22Rv1 (cell line): ENCODE measurements around the gene TMEM53.

Experiments
- H3K27ac ChIP-seq: fragments of 450-650 bp; 2 replicates; pipeline ENCODE4 v1.5.1; 2017
- CTCF ChIP-seq: fragments of 450-650 bp; IDR thresholded peaks from 2 replicates; pipeline ENCODE4 v1.5.1; 2017; ENCODE audit warnings: mild to moderate bottlenecking
- ZFX ChIP-seq: fragments of 450-650 bp; IDR thresholded peaks from 2 replicates; pipeline ENCODE4 v1.6.1; 2017; ENCODE audit warnings: antibody characterized with exemption, borderline replicate concordance

Gene TMEM53

GRCh38 chr1:44685881-44686280, 11.6 kb upstream of the TMEM53 start:
- no peak overlapping the region for H3K27ac ChIP-seq
- no peak for TF ChIP-seq ZFX
- TF ChIP-seq CTCF, result no peak

- H3K27ac ChIP-seq, result no peak overlapping the region
- TF ChIP-seq ZFX (no peak), CTCF (no peak)
These were observed 10.9 kb upstream of the TMEM53 start for GRCh38 chr1:44685218-44685617.

- no peak for TF ChIP-seq CTCF
- H3K27ac ChIP-seq, result no peak overlapping the region
These were observed 10.2 kb upstream of the TMEM53 start for GRCh38 chr1:44684525-44684924.

- H3K27ac ChIP-seq, result no peak overlapping the region
- TF ChIP-seq ZFX, result no peak
- no peak for TF ChIP-seq CTCF
These were observed 8.6 kb upstream of the TMEM53 start for GRCh38 chr1:44682883-44683265.

- TF ChIP-seq CTCF (no peak), ZFX (no peak)
- H3K27ac ChIP-seq, result no peak overlapping the region
These were observed 7.9 kb upstream of the TMEM53 start for GRCh38 chr1:44681905-44682882.

- TF ChIP-seq ZFX (no peak), CTCF (no peak)
- no peak overlapping the region for H3K27ac ChIP-seq
These were observed 5.2 kb upstream of the TMEM53 start for GRCh38 chr1:44679468-44679867.

- H3K27ac ChIP-seq, result no peak overlapping the region
- TF ChIP-seq CTCF, result no peak
These were observed 4.3 kb upstream of the TMEM53 start for GRCh38 chr1:44678626-44679025.
